SK-N-SH (cell line): ENCODE measurements around the gene LYPD8. TPM values are rescaled to one million over a fixed set of nuclear protein-coding genes. Genes with fewer than 3 reads are reported as not detected.

ENCODE experiments used
- CTCF ChIA-PET: fragments of 300-600, 350-600 bp; formaldehyde crosslinking; extraction: SDS; loops from one replicate; lab custom pipeline; 2021; lab: Yijun Ruan, JAX
- POLR2A ChIA-PET: fragments of 350-600 bp; sonication (Branson Sonifier 250); formaldehyde crosslinking; extraction: SDS; loops from one replicate; lab custom pipeline; 2020; ENCODE audit warnings: antibody characterized with exemption, inconsistent platforms; lab: Yijun Ruan, JAX
- DNase-seq: peaks from one replicate; pipeline ENCODE4 v3.0.0; 2012
- H2AFZ ChIP-seq: fragments of 200-600 bp; sonication (generic); 2 replicates; pipeline ENCODE4 v1.8.1; 2016; ENCODE audit warnings: antibody characterized with exemption, mild to moderate bottlenecking, low read depth
- H3F3A ChIP-seq: fragments of 200-600 bp; sonication (generic); replicated peaks from 2 replicates; pipeline ENCODE3; 2016; ENCODE audit warnings: antibody characterized with exemption, mild to moderate bottlenecking; ENCODE audit not compliant: insufficient read depth
- H3K27ac ChIP-seq, 2 experiments: fragments of 200-500 bp in 1 of 2; fragments of 200-600 bp in 1 of 2; sonication (Bioruptor generic) in 1 of 2; sonication (generic), shearing (Covaris generic) in 1 of 2; 2 replicates each; pipeline versions ENCODE4 v1.5.1 to v1.6.1; 2014 to 2016; ENCODE audit warnings: low read depth in 2 of 2, inconsistent platforms in 1 of 2, low read length in 1 of 2, mild to moderate bottlenecking in 1 of 2, mixed read lengths in 1 of 2
- H3K27me3 ChIP-seq: fragments of 200-600 bp; sonication (generic), shearing (Covaris generic); 2 replicates; pipeline ENCODE4 v1.6.1; 2016; ENCODE audit warnings: mixed run types; ENCODE audit not compliant: insufficient read depth
- H3K36me3 ChIP-seq, 2 experiments: fragments of 200-500 bp in 1 of 2; fragments of 200-600 bp in 1 of 2; sonication (Bioruptor generic) in 1 of 2; sonication (generic) in 1 of 2; replicated peaks in 1 of 2; 2 replicates each; pipeline versions ENCODE3 to v1.5.1; 2014 to 2016; ENCODE audit warnings: low read length in 1 of 2, mild to moderate bottlenecking in 1 of 2; ENCODE audit not compliant: insufficient read depth in 2 of 2, control insufficient read depth in 1 of 2
- H3K4me1 ChIP-seq, 2 experiments: fragments of 200-500 bp in 1 of 2; fragments of 200-600 bp in 1 of 2; sonication (Bioruptor generic) in 1 of 2; sonication (generic), shearing (Covaris generic) in 1 of 2; 2 replicates each; pipeline versions ENCODE4 v1.5.1 to v1.6.1; 2014 to 2016; ENCODE audit warnings: low read depth in 1 of 2, low read length in 1 of 2, mixed run types in 1 of 2; ENCODE audit not compliant: insufficient read depth in 2 of 2, control insufficient read depth in 1 of 2
- H3K4me2 ChIP-seq: fragments of 200-600 bp; sonication (generic), shearing (Covaris generic); 2 replicates; pipeline ENCODE4 v1.6.1; 2017; ENCODE audit warnings: mixed run types
- H3K4me3 ChIP-seq, 2 experiments: fragments of 200-500 bp in 1 of 2; fragments of 200-600 bp in 1 of 2; sonication (Bioruptor generic) in 1 of 2; sonication (generic), shearing (Covaris generic) in 1 of 2; 2 replicates each; pipeline versions ENCODE4 v1.5.1 to v1.8.1; 2014 to 2016; ENCODE audit warnings: low read depth in 2 of 2, inconsistent platforms in 1 of 2, low read length in 1 of 2, mild to moderate bottlenecking in 1 of 2, mixed read lengths in 1 of 2, moderate library complexity in 1 of 2
- H3K79me2 ChIP-seq: fragments of 200-600 bp; sonication (generic); 2 replicates; pipeline ENCODE4 v1.8.1; 2017; ENCODE audit warnings: mild to moderate bottlenecking; ENCODE audit not compliant: insufficient read depth
- H3K9ac ChIP-seq: fragments of 200-600 bp; sonication (generic); 2 replicates; pipeline ENCODE4 v1.6.1; 2017; ENCODE audit warnings: mixed run types
- H3K9me2 ChIP-seq: fragments of 200-600 bp; sonication (generic); 2 replicates; pipeline ENCODE4 v1.6.1; 2017; ENCODE audit warnings: mixed run types
- H3K9me3 ChIP-seq: fragments of 200-600 bp; sonication (generic); 2 replicates; pipeline ENCODE4 v1.6.1; 2017; ENCODE audit warnings: mixed run types, mild to moderate bottlenecking, moderate library complexity
- H4K20me1 ChIP-seq: fragments of 200-600 bp; sonication (generic); 2 replicates; pipeline ENCODE4 v1.6.1; 2017; ENCODE audit warnings: mild to moderate bottlenecking, mixed run types; ENCODE audit not compliant: insufficient read depth
- EP300 ChIP-seq, 2 experiments: IDR thresholded peaks; 2 replicates each; pipeline versions ENCODE4 v1.4.0 to v1.6.1; 2012; ENCODE audit warnings: borderline replicate concordance in 1 of 2, low read depth in 1 of 2, low read length in 1 of 2
- GABPA ChIP-seq: IDR thresholded peaks from 2 replicates; pipeline ENCODE4 v1.4.0; 2012; ENCODE audit warnings: low read depth, mild to moderate bottlenecking
- IRF3 ChIP-seq: fragments of 150-350 bp; IDR thresholded peaks from 2 replicates; pipeline ENCODE4 v1.6.1; 2016; ENCODE audit warnings: mild to moderate bottlenecking, low read depth, low read length
- RCOR1 ChIP-seq: fragments of 150-350 bp; IDR thresholded peaks from 2 replicates; pipeline ENCODE4 v1.6.1; 2017; ENCODE audit warnings: antibody characterized with exemption, low read length
- REST ChIP-seq: IDR thresholded peaks from 2 replicates; pipeline ENCODE4 v1.6.1; 2012; ENCODE audit warnings: mild to moderate bottlenecking, low read depth, low read length, moderate library complexity
- RXRA ChIP-seq: IDR thresholded peaks from 2 replicates; pipeline ENCODE4 v1.4.0; 2012; ENCODE audit warnings: low read depth, mild to moderate bottlenecking, borderline replicate concordance
- TAF1 ChIP-seq: IDR thresholded peaks from 2 replicates; pipeline ENCODE4 v1.6.1; 2012; ENCODE audit warnings: low read depth, mild to moderate bottlenecking, low read length, moderate library complexity, borderline replicate concordance
- YY1 ChIP-seq: IDR thresholded peaks from 2 replicates; pipeline ENCODE4 v1.4.0; 2012; ENCODE audit warnings: low read depth, mild to moderate bottlenecking
- WGBS: methylation state at CpG from one replicate; pipeline ENCODE4 v1.1.6; 2017; ENCODE audit warnings: low lambda C conversion rate; 5-methylcytosine and 5-hydroxymethylcytosine counted together
- polyA plus RNA-seq, 3 experiments: library from polyadenylated mRNA; depleted of rRNA; stranded (reverse); fragments of >200 nt; gene quantifications; 2 replicates each; pipeline ENCODE4 v1.2.3, GENCODE V29; 2012
- TF ChIP-seq, protein P1 (sequence below): fragments of 150-350 bp; IDR thresholded peaks from 2 replicates; pipeline ENCODE4 v1.6.1; 2017; ENCODE audit warnings: antibody characterized with exemption, low read length, low read depth, borderline replicate concordance
- TF ChIP-seq, protein P2 (sequence below): fragments of 200-600 bp; sonication (generic); IDR thresholded peaks from 2 replicates; pipeline ENCODE4 v1.6.1; 2017; ENCODE audit warnings: antibody characterized with exemption, mild to moderate bottlenecking, moderate library complexity

Gene LYPD8
- polyA plus RNA-seq, 1 of the 3 experiments (the other 2 are of a cell fraction), result 1.5 TPM

- CTCF ChIA-PET, result interaction anchor here (0.9 to 2.2 kb wide), 2 partner anchors 20 to 162 kb away, joined by 3 to 7 read pairs; no protein-coding TSS in a partner anchor
- H3K27ac ChIP-seq, result no peak overlapping the region
- no peaks in the 10 kb centered on the region for H3K9me2 ChIP-seq
- no peak for DNase-seq
- WGBS, result 7% methylated on average over 3 of the region's 3 CpGs
- TF ChIP-seq REST, result no peak
- TF ChIP-seq IRF3, result no peak
- no peak for TF ChIP-seq YY1
- TF ChIP-seq, protein P1, sequence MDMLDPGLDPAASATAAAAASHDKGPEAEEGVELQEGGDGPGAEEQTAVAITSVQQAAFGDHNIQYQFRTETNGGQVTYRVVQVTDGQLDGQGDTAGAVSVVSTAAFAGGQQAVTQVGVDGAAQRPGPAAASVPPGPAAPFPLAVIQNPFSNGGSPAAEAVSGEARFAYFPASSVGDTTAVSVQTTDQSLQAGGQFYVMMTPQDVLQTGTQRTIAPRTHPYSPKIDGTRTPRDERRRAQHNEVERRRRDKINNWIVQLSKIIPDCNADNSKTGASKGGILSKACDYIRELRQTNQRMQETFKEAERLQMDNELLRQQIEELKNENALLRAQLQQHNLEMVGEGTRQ, result no peak
- TF ChIP-seq RXRA, result no peak
- TF ChIP-seq TAF1, result no peak
- TF ChIP-seq GABPA, result no peak
- TF ChIP-seq, protein P2, sequence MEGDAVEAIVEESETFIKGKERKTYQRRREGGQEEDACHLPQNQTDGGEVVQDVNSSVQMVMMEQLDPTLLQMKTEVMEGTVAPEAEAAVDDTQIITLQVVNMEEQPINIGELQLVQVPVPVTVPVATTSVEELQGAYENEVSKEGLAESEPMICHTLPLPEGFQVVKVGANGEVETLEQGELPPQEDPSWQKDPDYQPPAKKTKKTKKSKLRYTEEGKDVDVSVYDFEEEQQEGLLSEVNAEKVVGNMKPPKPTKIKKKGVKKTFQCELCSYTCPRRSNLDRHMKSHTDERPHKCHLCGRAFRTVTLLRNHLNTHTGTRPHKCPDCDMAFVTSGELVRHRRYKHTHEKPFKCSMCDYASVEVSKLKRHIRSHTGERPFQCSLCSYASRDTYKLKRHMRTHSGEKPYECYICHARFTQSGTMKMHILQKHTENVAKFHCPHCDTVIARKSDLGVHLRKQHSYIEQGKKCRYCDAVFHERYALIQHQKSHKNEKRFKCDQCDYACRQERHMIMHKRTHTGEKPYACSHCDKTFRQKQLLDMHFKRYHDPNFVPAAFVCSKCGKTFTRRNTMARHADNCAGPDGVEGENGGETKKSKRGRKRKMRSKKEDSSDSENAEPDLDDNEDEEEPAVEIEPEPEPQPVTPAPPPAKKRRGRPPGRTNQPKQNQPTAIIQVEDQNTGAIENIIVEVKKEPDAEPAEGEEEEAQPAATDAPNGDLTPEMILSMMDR, result no peak
- no peak for TF ChIP-seq RCOR1
- TF ChIP-seq EP300 (IDR thresholded peaks at IDR 0.05; ENCODE audit: borderline replicate concordance in 1 of 2, low read depth in 1 of 2, low read length in 1 of 2), result no peak
- no peak overlapping the region for H3K4me3 ChIP-seq
- H3K4me1 ChIP-seq, result peaks cover 0 to 6% of the 10 kb centered on the region in 2 experiments; a peak in 1 of 4 replicates
- H4K20me1 ChIP-seq, result no peaks in the 10 kb centered on the region
- no peaks in the 10 kb centered on the region for H3K79me2 ChIP-seq
- no peak overlapping the region for H3K9ac ChIP-seq
- H3K9me3 ChIP-seq, result no peaks in the 10 kb centered on the region
- H3K36me3 ChIP-seq, result no peaks in the 10 kb centered on the region
- H3K4me2 ChIP-seq, result no peak overlapping the region
- H2AFZ ChIP-seq, result no peak overlapping the region
- H3F3A ChIP-seq, result no peaks in the 10 kb centered on the region
- POLR2A ChIA-PET, result no interaction called here
- peaks cover 25% of the 10 kb centered on the region for H3K27me3 ChIP-seq
These were observed 30.6 kb upstream of the LYPD8 start for GRCh38 chr1:248786156-248786555.
